IPS-18c (cell line): ENCODE data around the gene CAPN10.
"Not testable (repeated sequence)": the region's sequence is repeated elsewhere in the genome, so short reads cannot be mapped to it uniquely, and the experiment has no call there.

ENCODE experiments used
- H3K4me3 ChIP-seq: 2 replicates; pipeline ENCODE4 v1.7.0; 2013; ENCODE audit warnings: low read depth, mild to moderate bottlenecking, low read length, moderate library complexity; ENCODE audit not compliant: insufficient read depth
- H3K9me3 ChIP-seq: one replicate; pipeline ENCODE4 v1.6.1; 2013; ENCODE audit warnings: mild to moderate bottlenecking, low read length, moderate library complexity; ENCODE audit not compliant: control insufficient read depth, insufficient read depth

The CAPN10 gene

GRCh38 chr2:240604291-240604938 lies 17.9 kb downstream of the CAPN10 start:
- Histone ChIP-seq H3K9me3 (no peaks in the 10 kb centered on the region), H3K4me3 (no peak overlapping the region)

GRCh38 chr2:240604939-240605716 lies 18.6 kb downstream of the CAPN10 start:
- H3K9me3 ChIP-seq = no peaks in the 10 kb centered on the region
- no peak overlapping the region for H3K4me3 ChIP-seq

- Histone ChIP-seq H3K9me3 (no peaks in the 10 kb centered on the region), H3K4me3 (no peak overlapping the region)
Observed at GRCh38 chr2:240605867-240606743, 19.6 kb downstream of the CAPN10 start.

- Histone ChIP-seq H3K4me3 (no peak overlapping the region), H3K9me3 (peaks cover 1% of the 10 kb centered on the region)
Observed at GRCh38 chr2:240611601-240612210, 25.2 kb downstream of the CAPN10 start.

- Histone ChIP-seq H3K9me3 (peaks cover 3% of the 10 kb centered on the region), H3K4me3 (no peak overlapping the region; the same call in 1 of the 2 replicates)
Observed at GRCh38 chr2:240613781-240614180, 27.2 kb downstream of the CAPN10 start.

- Histone ChIP-seq H3K9me3 (peaks cover 3% of the 10 kb centered on the region), H3K4me3 (no peak overlapping the region; the same call in 1 of the 2 replicates)
Observed at GRCh38 chr2:240614391-240614790, 27.9 kb downstream of the CAPN10 start.

GRCh38 chr2:240615396-240615795 lies 28.9 kb downstream of the CAPN10 start:
- Histone ChIP-seq H3K9me3 (peaks cover 3% of the 10 kb centered on the region), H3K4me3 (no peak overlapping the region)

- no peak overlapping the region for H3K4me3 ChIP-seq
- H3K9me3 ChIP-seq = peaks cover 3% of the 10 kb centered on the region
Observed at GRCh38 chr2:240615820-240616547, 29.4 kb downstream of the CAPN10 start.

- H3K9me3 ChIP-seq, H3K4me3 ChIP-seq: not testable (repeated sequence)
Observed at GRCh38 chr2:240616860-240617666, 30.5 kb downstream of the CAPN10 start.

- Histone ChIP-seq H3K4me3 (no peak overlapping the region), H3K9me3 (peaks cover 3% of the 10 kb centered on the region)
Observed at GRCh38 chr2:240618776-240619175, 32.2 kb downstream of the CAPN10 start.

- Histone ChIP-seq H3K9me3 (peaks cover 3% of the 10 kb centered on the region), H3K4me3 (no peak overlapping the region)
Observed at GRCh38 chr2:240619506-240620148, 33.1 kb downstream of the CAPN10 start.

GRCh38 chr2:240620149-240620731 lies 33.7 kb downstream of the CAPN10 start:
- Histone ChIP-seq H3K4me3 (no peak overlapping the region), H3K9me3 (peaks cover 3% of the 10 kb centered on the region)

GRCh38 chr2:240620859-240621258 lies 34.3 kb downstream of the CAPN10 start:
- peaks cover 3% of the 10 kb centered on the region for H3K9me3 ChIP-seq
- H3K4me3 ChIP-seq = no peak overlapping the region

- no peak overlapping the region for H3K4me3 ChIP-seq
- H3K9me3 ChIP-seq = no peaks in the 10 kb centered on the region
Observed at GRCh38 chr2:240622060-240622411, 35.5 kb downstream of the CAPN10 start.

GRCh38 chr2:240622531-240623235 lies 36.1 kb downstream of the CAPN10 start:
- Histone ChIP-seq H3K9me3 (no peaks in the 10 kb centered on the region), H3K4me3 (no peak overlapping the region)
